ENCODE results near the gene MYH11. TPM values are rescaled to one million over a fixed set of nuclear protein-coding genes. Genes with fewer than 3 reads are reported as not detected.
"Not testable (repeated sequence)": the region's sequence is repeated elsewhere in the genome, so short reads cannot be mapped to it uniquely, and the experiment has no call there.

Gene MYH11
- total and polyA plus RNA-seq, 2 of the 13 experiments (the other 11 are each of a cell fraction or from before 2014, with no cell fraction given) = not detected

DNA sequence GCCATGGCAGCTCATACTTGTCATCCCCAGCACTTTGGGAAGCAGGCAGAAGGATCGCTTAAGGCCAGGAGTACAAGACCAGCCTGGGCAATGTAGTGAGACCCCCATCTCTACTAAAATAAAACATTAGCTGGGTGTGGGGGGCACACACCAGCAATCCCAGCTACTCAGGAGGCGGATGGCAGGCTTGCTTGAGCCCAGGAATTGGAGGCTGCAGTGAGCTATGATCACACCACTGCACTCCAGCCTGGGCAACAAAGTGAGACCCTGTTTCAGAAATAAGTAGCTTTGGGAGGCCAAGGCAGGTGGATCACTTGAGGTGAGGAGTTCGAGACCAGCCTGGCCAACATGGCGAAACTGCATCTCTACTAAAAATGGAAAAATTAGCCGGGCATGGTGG is 129.1 kb downstream of the MYH11 start:
- intact Hi-C loops (cut with micrococcal nuclease; ENCODE audit: unreplicated experiment); POLR2A ChIA-PET; CTCF ChIA-PET (ENCODE audit: low intra/inter-chr PET ratio, low total read pairs); H3K4me2 ChIP-seq (ENCODE audit: low read depth, low read length); FAIRE-seq; ATAC-seq; H3K27me3 ChIP-seq (ENCODE audit: control insufficient read depth in 1 of 2, insufficient read depth in 2 of 2, low read length in 2 of 2); H2AFZ ChIP-seq (ENCODE audit: low read length); H3K9me3 ChIP-seq (ENCODE audit: low read length); in situ Hi-C loops (cut with HindIII; ENCODE audit: extremely low pct_ligation_motif_present, low pct_unique_long_range_greater_than_20kb); H3K79me2 ChIP-seq (ENCODE audit: insufficient read depth, low read length); BruUV-seq (replicated peaks); H4K20me1 ChIP-seq (ENCODE audit: insufficient read depth, low read length); H3K27ac ChIP-seq (ENCODE audit: extremely low read length, insufficient read depth, low read length); H3K4me3 ChIP-seq (replicated peaks in 1 of 3; ENCODE audit: insufficient read depth in 1 of 3, low read depth in 2 of 3, low read length in 3 of 3); DNase-seq (ENCODE audit: low spot score); H3K9ac ChIP-seq (ENCODE audit: insufficient read depth, low read depth, low read length); H3K4me1 ChIP-seq (ENCODE audit: insufficient read depth, low read length): not testable (repeated sequence)
- H3K36me3 ChIP-seq (replicated peaks in 1 of 2; ENCODE audit: control insufficient read depth in 1 of 2, insufficient read depth in 2 of 2, low read length in 2 of 2) = peaks cover 12 to 13% of the 10 kb centered on the region in 2 experiments; a peak in 3 of 5 replicates
- TF ChIP-seq HDAC1 (CRISPR knock-in tag; IDR thresholded peaks at IDR 0.05) = 0 out of 2 replicates have a peak, but pooled peaks have one; percentile 20
- peak; percentile 64 for TF ChIP-seq ZNF121 (CRISPR knock-in tag; IDR thresholded peaks at IDR 0.05)
- peak; percentile 41; the same call in 1 of the 2 replicates for TF ChIP-seq ZC3H13 (CRISPR knock-in tag; IDR thresholded peaks at IDR 0.05)
- 98% methylated on average over 5 of the region's 5 CpGs for WGBS (ENCODE audit: low lambda C conversion rate)

- Histone ChIP-seq H3K79me2 (ENCODE audit: insufficient read depth, low read length) (no peaks in the 10 kb centered on the region), H3K4me2 (ENCODE audit: low read depth, low read length) (no peak overlapping the region), H3K27ac (ENCODE audit: extremely low read length, insufficient read depth, low read length) (no peak overlapping the region), H3K4me1 (ENCODE audit: insufficient read depth, low read length) (no peaks in the 10 kb centered on the region), H3K4me3 (replicated peaks in 1 of 3; ENCODE audit: insufficient read depth in 1 of 3, low read depth in 2 of 3, low read length in 3 of 3) (no peak overlapping the region), H3K27me3 (ENCODE audit: control insufficient read depth in 1 of 2, insufficient read depth in 2 of 2, low read length in 2 of 2) (no peaks in the 10 kb centered on the region), H2AFZ (ENCODE audit: low read length) (no peak overlapping the region), H3K9ac (ENCODE audit: insufficient read depth, low read depth, low read length) (no peak overlapping the region), H3K36me3 (replicated peaks in 1 of 2; ENCODE audit: control insufficient read depth in 1 of 2, insufficient read depth in 2 of 2, low read length in 2 of 2) (peaks cover 12 to 13% of the 10 kb centered on the region in 2 experiments; a peak in 3 of 5 replicates), H4K20me1 (ENCODE audit: insufficient read depth, low read length) (no peaks in the 10 kb centered on the region), H3K9me3 (ENCODE audit: low read length) (no peaks in the 10 kb centered on the region)
- POLR2A ChIA-PET = no interaction called here
- intact Hi-C loops (cut with micrococcal nuclease; ENCODE audit: unreplicated experiment) (no loop called here), in situ Hi-C loops (cut with HindIII; ENCODE audit: extremely low pct_ligation_motif_present, low pct_unique_long_range_greater_than_20kb) (no loop called here)
- TF ChIP-seq ZBTB38 (CRISPR knock-in tag; IDR thresholded peaks at IDR 0.05) (peak; percentile 53; the same call in 1 of the 2 replicates), AGO2 (optimal IDR thresholded peaks at IDR 0.05; ENCODE audit: low read depth, low read length) (peak; percentile 73), GABPB1 (CRISPR knock-in tag; IDR thresholded peaks at IDR 0.05) (0 out of 2 replicates have a peak, but pooled peaks have one; percentile 12), ZNF576 (CRISPR knock-in tag; IDR thresholded peaks at IDR 0.05) (no peak), CHCHD3 (CRISPR knock-in tag; IDR thresholded peaks at IDR 0.05) (no peak)
- CTCF ChIA-PET (ENCODE audit: low intra/inter-chr PET ratio, low total read pairs) = no interaction called here
- DNase-seq (ENCODE audit: low spot score) = no peak
- no peak for FAIRE-seq
- no peak; the same call in 2 of the 3 replicates for ATAC-seq
- 92% methylated on average over 18 of the region's 18 CpGs for WGBS (ENCODE audit: low lambda C conversion rate)
- BruUV-seq (replicated peaks) = no TSS peak
Measured at GRCh38 chr16:15726715-15727114, 130.1 kb downstream of the MYH11 start.

All from HepG2 (cell line).